Stimulated activated CD4-positive, alpha-beta T cell treated with anti-CD3 and anti-CD28 coated beads, Interleukin-1b, Interleukin-23, amount 100 ng/mL, for 24 hours (primary cell): Measurements from ENCODE around the gene CALHM3.

Experiments
- DNase-seq, 4 experiments: peaks; one replicate each; pipeline ENCODE4 v3.0.0-alpha.2; 2020; ENCODE audit warnings: low read depth in 4 of 4, low spot score in 1 of 4

CALHM3 gene

GRCh38 chr10:103475437-103475836 lies 3.6 kb downstream of the CALHM3 start:
- DNase-seq: no peak

DNA sequence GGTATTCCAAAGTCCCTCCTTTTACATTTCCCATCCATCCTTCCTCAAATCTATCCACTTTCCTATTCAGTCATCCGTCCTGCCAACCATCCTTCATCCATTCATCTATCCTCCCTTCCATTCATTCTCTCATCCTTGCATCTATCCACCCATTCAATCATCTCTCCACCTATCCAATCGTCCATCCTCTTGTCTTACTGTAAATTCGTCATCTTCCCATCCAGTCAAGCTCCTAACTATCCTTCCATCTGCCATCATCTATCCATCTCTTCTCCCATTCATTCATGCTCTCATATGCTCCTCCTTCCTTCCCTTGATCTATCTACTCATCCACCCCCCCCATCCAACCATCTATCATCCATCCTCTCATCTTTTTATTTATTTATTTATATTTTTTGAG lies 5.0 kb downstream of the CALHM3 start:
- DNase-seq: no peak

GRCh38 chr10:103473261-103473671 lies 5.8 kb downstream of the CALHM3 start:
- no peak for DNase-seq

DNA sequence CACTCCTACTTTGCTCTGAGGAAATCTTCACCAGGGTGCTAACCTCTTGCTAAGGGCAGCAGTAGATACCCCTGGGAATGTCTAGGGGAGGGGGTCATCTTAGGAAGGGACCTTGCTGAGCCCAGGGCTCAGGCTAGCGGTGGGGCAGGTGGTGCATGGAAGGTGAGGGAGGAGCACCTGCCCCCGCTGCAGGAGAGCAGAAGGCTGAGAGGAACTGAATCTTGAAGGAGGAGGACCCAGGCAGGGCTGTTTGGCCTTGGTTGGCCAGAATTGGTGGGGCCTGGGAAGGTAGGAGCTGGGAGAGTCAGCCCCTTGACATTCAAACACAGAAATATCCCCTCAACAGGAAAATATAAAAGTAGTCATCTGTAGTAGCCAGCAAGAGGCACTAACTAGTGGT lies 7.0 kb downstream of the CALHM3 start:
- no peak for DNase-seq

- peak in 1 of 4 experiments; percentile 20 for DNase-seq
These were observed 8.0 kb downstream of the CALHM3 start for GRCh38 chr10:103470761-103471653.

- no peak for DNase-seq
These were observed 9.8 kb downstream of the CALHM3 start for GRCh38 chr10:103469201-103469600.

DNA sequence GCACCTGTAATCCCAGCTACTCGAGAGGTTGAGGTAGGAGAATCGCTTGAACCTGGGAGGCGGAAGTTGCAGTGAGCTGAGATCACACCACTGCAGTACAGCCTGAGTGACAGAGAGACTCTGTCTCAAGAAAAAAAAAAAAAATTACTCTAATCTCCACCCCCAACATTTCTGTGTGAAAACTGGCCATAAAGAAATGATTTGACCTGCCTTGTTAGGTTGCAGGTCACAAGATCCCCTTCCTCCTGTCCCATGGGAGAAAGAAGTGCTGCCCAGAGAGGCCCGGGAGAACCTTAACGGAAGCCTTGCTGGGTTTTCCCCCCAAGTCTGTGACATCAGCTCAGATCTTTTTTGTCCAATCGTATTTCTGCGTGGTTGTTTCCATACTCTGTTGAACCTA lies 11.6 kb downstream of the CALHM3 start:
- no peak for DNase-seq

DNA sequence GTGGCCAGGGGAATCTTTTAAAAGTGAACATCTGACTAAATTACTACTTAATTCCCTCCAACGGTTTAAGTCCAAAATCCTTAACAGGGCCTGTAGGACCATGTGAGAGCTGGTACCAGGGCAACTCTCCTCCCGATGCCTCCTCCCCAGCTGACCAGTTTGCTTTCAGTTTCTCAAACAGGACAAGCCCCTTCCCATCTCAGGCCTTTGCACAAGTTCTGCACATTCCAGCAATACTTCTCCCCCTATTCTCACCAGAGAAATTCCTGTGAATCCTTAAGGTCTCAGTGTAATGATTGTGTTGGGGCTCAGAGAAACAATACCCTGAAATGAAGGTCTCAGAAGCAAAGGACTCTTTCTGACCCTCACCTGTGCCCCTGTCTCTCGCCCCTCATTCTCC lies 12.3 kb downstream of the CALHM3 start:
- no peak for DNase-seq

DNA sequence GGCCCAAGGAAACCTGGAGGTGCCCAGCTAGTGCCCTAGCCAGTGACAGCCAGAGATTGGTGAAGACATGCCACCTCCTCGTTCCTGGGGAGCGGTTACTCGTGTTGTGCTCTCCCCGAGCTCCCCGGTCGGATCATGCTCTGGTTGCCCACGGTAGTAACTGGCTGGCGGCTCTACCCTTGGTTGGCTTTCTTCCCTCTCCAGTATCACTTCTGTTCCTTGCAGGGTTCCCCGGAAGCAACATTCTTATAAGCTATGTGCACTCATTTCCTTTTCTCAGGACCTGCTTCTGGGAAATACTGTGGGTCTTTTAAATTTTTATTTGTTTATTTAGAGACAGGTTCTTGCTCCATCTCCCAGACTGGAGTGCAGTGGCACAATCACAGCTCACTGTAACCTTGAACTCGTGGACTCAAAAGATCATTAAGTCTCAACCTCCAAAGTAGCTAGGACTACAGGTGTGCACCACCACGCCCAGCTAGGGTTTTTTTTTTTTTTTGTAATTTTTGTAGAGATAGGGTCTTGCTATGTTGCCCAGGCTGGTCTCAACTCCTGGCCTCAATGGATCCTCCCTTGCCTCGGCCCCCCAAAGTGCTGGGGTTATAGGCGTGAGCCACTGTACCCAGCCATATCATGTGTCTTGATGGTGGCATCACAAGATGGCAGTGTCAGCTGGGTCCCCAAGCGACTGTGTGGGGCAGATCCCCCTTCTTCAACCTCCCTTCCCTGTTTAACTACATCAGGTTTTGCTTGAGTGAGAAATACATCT lies 13.4 kb downstream of the CALHM3 start:
- no peak for DNase-seq

- no peak for DNase-seq
These were observed 15.5 kb downstream of the CALHM3 start for GRCh38 chr10:103463499-103463898.

- DNase-seq: no peak
These were observed 19.4 kb downstream of the CALHM3 start for GRCh38 chr10:103459615-103460014.

GRCh38 chr10:103458720-103459119 lies 20.3 kb downstream of the CALHM3 start, which contains the start of gene CALHM1:
TSS of gene CALHM1 (minus strand) at chr10:103458900. CDS start at chr10:103458751, 149 bp downstream.
- DNase-seq: no peak

- DNase-seq: no peak
These were observed 21.0 kb downstream of the CALHM3 start for GRCh38 chr10:103457896-103458583.

DNA sequence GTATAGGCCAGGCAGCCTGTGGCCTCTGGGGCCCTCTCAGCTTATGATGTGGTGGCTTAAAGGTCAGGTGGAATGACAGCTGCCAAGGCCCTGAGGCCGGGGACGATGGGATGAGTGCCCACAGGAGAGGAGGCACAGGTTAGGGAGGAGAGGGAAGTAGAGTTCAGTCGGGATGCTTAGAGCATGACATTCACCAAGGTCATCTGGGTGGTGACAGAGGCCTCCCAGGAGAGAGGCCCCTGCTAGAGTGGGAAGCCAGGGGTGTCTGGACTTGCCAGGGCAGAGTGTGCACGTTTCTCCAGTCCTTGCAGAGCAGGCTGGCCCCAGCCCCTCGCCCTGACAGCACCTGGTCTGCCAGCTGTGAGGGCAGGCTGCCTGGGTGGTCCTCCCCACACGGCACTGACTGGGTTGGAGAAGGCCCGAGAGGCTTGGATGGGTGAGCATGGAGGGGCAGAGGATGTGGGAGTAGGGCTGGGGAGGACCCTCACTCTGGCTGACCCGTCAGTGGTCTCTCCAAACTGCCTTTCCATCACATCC lies 21.8 kb downstream of the CALHM3 start:
- no peak for DNase-seq

- no peak for DNase-seq
These were observed 22.9 kb downstream of the CALHM3 start for GRCh38 chr10:103456074-103456660.

DNA sequence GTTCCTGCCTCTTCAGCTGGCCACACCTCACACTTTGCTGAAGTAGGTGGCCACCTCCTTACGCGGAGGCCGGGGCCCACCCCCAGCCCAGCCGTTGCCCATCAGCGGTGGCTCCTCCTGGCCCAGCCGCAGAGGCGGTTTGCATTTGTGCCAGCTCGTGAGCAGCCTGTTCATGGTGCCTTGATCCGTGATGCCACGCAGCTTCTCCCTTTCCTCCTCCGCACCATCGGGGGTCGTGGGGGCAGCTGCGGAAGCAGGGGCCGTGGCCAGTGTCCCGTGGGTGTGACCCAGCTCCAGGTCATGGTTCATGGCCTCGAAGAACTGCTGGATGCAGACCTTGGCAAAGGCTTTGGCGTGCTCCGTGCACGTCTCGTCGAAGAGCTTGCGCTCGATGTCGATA lies 23.8 kb downstream of the CALHM3 start:
- DNase-seq: no peak

- no peak for DNase-seq
These were observed 25.0 kb downstream of the CALHM3 start for GRCh38 chr10:103454026-103454425.

DNA sequence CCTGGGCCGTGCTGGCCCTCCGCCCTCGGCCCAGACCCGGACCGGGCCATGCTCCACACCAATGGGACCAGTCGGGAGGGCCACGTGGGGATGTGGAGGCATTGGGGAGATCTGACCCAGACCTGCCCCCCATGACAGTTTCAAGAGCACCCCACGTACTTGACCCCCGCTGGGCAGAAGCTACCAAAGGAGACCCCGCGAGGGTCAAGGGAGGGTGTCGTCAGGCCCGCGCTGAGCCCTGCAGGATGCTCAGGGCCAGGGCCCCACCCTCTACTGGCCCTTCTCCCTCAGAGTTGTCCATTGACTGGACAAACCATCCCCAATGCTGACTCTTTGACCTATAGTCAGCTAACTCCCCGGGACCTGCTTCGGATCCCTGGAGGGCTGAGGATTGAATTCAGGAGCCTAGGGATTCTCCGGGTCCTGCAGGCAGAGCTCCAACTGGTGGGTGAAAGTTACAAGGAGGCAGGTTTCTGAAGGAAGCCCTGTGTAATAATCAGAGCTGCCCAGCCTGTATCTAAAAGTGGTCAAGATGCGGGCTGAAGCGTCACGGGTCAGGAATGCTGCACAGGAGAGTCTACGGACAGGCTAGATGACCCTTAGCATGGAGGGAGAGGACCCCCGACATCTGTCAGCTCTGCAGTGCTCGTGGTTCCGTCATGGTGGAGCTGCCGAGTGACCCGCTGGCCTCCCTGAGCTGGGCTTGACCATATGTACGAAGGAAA lies 26.4 kb downstream of the CALHM3 start:
- DNase-seq: no peak

- peak; percentile 24 to 61 (median 41) for DNase-seq
These were observed 27.1 kb downstream of the CALHM3 start, which contains the start of gene CALHM2 for GRCh38 chr10:103451831-103452505. TSS of gene CALHM2 (minus strand) at chr10:103452370. CDS start at chr10:103449941, 2,429 bp downstream.
